HL-60 (cell line): ENCODE results near the gene SNX7.

Source experiments
- DNase-seq, 2 experiments: peaks; one replicate each; pipeline ENCODE4 v3.0.0-alpha.2; 2010 to 2020; ENCODE audit warnings: low read depth in 1 of 2, low spot score in 1 of 2
- H3K27ac ChIP-seq: fragments of 250-450 bp; sonication (Bioruptor Pico); replicated peaks from 2 replicates; pipeline ENCODE4 v1.5.1; 2020; ENCODE audit warnings: mild to moderate bottlenecking, moderate library complexity
- H3K27me3 ChIP-seq: fragments of 250-450 bp; sonication (Bioruptor Pico); 2 replicates; pipeline ENCODE4 v1.5.1; 2021; ENCODE audit warnings: mild to moderate bottlenecking, moderate library complexity; ENCODE audit not compliant: insufficient read depth, poor library complexity, severe bottlenecking
- H3K4me3 ChIP-seq: replicated peaks from 2 replicates; pipeline ENCODE4 v1.5.1; 2011; ENCODE audit warnings: mild to moderate bottlenecking, control low read depth, low read length; ENCODE audit not compliant: insufficient read depth
- GABPA ChIP-seq: IDR thresholded peaks from 2 replicates; pipeline ENCODE4 v1.6.1; 2012; ENCODE audit warnings: low read depth
- POLR2AphosphoS5 ChIP-seq: IDR thresholded peaks from 2 replicates; pipeline ENCODE4 v1.6.1; 2012; ENCODE audit warnings: low read depth
- SPI1 ChIP-seq: IDR thresholded peaks from 2 replicates; pipeline ENCODE4 v1.6.1; 2012; ENCODE audit warnings: low read depth, mild to moderate bottlenecking, borderline replicate concordance
- TF ChIP-seq, protein P1 (sequence below): IDR thresholded peaks from one replicate; pipeline ENCODE4 v1.5.1; 2011; ENCODE audit warnings: low read length, control low read depth, inconsistent platforms; ENCODE audit not compliant: insufficient read depth
- TF ChIP-seq, protein P2 (sequence below): IDR thresholded peaks from 2 replicates; pipeline ENCODE4 v1.6.1; 2012; ENCODE audit warnings: low read depth; ENCODE audit not compliant: insufficient replicate concordance

The SNX7 gene

DNA sequence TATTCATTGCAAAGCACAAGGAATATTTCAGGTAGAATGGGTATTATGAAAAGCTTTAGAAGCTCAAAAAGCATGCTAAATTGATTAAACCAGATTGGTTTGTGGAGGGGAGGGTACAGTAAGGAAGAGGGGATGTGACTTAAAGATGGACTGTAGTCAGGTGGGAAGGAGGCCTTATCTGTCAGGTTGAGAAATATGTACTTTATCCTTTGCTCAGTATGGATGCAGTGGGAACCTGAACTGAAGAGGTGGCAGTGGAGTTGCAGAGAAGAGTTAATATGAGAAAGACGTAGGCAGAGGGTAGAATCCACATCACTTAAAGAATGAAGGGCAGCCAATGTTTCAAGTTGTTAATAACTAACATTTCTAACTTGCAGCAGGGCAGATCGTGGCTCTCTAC lies 44.1 kb downstream of the SNX7 start:
- Histone ChIP-seq H3K27ac (no peak overlapping the region), H3K27me3 (no peaks in the 10 kb centered on the region), H3K4me3 (no peak overlapping the region)
- TF ChIP-seq POLR2AphosphoS5 (no peak), SPI1 (no peak), GABPA (no peak)
- TF ChIP-seq, protein P1, sequence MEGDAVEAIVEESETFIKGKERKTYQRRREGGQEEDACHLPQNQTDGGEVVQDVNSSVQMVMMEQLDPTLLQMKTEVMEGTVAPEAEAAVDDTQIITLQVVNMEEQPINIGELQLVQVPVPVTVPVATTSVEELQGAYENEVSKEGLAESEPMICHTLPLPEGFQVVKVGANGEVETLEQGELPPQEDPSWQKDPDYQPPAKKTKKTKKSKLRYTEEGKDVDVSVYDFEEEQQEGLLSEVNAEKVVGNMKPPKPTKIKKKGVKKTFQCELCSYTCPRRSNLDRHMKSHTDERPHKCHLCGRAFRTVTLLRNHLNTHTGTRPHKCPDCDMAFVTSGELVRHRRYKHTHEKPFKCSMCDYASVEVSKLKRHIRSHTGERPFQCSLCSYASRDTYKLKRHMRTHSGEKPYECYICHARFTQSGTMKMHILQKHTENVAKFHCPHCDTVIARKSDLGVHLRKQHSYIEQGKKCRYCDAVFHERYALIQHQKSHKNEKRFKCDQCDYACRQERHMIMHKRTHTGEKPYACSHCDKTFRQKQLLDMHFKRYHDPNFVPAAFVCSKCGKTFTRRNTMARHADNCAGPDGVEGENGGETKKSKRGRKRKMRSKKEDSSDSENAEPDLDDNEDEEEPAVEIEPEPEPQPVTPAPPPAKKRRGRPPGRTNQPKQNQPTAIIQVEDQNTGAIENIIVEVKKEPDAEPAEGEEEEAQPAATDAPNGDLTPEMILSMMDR = no peak
- TF ChIP-seq, protein P2, sequence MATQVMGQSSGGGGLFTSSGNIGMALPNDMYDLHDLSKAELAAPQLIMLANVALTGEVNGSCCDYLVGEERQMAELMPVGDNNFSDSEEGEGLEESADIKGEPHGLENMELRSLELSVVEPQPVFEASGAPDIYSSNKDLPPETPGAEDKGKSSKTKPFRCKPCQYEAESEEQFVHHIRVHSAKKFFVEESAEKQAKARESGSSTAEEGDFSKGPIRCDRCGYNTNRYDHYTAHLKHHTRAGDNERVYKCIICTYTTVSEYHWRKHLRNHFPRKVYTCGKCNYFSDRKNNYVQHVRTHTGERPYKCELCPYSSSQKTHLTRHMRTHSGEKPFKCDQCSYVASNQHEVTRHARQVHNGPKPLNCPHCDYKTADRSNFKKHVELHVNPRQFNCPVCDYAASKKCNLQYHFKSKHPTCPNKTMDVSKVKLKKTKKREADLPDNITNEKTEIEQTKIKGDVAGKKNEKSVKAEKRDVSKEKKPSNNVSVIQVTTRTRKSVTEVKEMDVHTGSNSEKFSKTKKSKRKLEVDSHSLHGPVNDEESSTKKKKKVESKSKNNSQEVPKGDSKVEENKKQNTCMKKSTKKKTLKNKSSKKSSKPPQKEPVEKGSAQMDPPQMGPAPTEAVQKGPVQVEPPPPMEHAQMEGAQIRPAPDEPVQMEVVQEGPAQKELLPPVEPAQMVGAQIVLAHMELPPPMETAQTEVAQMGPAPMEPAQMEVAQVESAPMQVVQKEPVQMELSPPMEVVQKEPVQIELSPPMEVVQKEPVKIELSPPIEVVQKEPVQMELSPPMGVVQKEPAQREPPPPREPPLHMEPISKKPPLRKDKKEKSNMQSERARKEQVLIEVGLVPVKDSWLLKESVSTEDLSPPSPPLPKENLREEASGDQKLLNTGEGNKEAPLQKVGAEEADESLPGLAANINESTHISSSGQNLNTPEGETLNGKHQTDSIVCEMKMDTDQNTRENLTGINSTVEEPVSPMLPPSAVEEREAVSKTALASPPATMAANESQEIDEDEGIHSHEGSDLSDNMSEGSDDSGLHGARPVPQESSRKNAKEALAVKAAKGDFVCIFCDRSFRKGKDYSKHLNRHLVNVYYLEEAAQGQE = no peak
- DNase-seq = no peak

DNA sequence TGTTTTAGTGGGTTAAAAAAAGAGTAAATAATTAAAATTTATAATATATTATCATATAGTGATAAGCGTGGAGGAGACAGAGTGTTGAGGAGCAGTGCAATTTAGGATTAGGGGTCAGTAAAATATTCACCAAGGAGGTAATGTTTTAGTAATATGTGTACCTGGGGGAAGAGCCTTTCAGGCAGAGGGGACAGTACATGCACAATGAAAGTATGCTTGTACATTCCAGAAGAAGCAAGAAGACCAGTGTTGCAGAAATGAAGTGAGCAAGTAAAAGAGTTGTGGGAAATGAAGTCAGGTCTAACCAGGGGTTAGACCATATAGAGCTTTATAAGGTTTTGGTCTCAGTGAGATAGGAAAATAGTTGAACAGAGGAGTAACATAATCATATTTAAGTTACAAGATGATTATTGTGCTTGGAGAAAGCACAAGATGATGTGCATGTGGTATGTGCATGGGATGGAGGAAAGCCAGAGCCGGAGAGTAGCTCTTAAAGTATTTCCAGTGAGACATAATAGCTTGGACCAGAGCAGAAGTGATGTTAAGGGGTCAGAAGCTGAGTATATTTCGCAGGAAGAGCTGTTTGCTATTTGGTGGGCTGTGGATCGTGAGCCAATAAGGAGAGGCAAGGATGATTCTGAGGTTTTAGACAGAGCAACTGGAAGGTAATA lies 44.8 kb downstream of the SNX7 start:
- Histone ChIP-seq H3K27ac (no peak overlapping the region), H3K27me3 (no peaks in the 10 kb centered on the region), H3K4me3 (no peak overlapping the region)
- TF ChIP-seq, protein P1 = no peak
- no peak for DNase-seq

DNA sequence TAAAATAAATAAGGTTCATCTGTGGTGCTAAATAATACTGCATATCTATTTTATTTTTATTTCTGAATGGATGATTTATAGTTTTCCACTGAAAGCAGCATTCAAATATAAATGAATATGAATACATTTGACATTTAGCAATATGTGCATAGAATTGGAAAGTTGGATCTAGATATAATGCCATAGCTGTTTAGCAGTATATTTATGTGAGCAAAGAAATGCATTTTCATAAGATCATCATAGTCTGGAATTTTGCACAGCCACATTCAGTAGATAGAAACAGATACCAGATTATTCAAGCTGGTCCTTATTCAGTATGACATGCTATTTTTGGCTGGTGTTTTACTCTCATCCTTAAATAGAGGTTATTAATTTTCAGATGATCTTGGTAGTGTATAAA lies 46.0 kb downstream of the SNX7 start:
- Histone ChIP-seq H3K27me3 (no peaks in the 10 kb centered on the region), H3K27ac (no peak overlapping the region), H3K4me3 (no peak overlapping the region)
- DNase-seq = no peak
- TF ChIP-seq SPI1 (no peak), POLR2AphosphoS5 (no peak), GABPA (no peak)
- TF ChIP-seq, protein P1 = no peak

DNA sequence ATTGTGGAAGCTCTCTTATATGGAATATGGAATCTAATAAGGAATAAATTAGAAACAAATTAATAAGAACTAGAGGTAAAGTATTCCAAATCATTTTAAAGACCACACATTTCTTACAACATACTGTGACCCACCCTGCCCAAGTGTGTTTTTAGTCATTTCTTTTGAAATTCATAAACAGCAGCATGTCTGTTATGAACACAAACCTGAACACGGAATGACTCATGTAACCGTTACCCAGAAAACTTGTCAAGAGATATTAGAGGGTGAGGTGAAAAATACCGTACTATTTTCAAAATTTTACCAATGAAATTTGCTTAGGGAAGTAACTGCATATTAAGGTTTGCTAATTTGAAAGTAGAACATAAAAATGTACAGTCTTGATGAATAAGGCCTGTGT lies 48.4 kb downstream of the SNX7 start:
- Histone ChIP-seq H3K4me3 (no peak overlapping the region), H3K27ac (no peak overlapping the region), H3K27me3 (no peaks in the 10 kb centered on the region)
- no peak for DNase-seq
- TF ChIP-seq POLR2AphosphoS5 (no peak), SPI1 (no peak), GABPA (no peak)
- TF ChIP-seq, protein P2 = no peak
- TF ChIP-seq, protein P1 = no peak
